ENCODE results near the gene CFAP46.

GRCh38 chr10:132768346-132769248 is 173.8 kb downstream of the CFAP46 start:
- TF ChIP-seq CTCF (conservative IDR thresholded peaks at IDR 0.05; ENCODE audit: low read length): no peak
- TF ChIP-seq EZH2phosphoT487 (IDR thresholded peaks at IDR 0.05; ENCODE audit: borderline replicate concordance): no peak
